Measurements from ENCODE around the gene TMED1.

- TF ChIP-seq CTCF (conservative IDR thresholded peaks at IDR 0.05 in 1 of 2, IDR thresholded peaks at IDR 0.05 in 1 of 2; ENCODE audit: low read depth in 1 of 2, low read length in 2 of 2) (no peak), EZH2 (IDR thresholded peaks at IDR 0.05; ENCODE audit: low read length, missing control alignments) (no peak)
These were observed 3.4 kb upstream of the TMED1 start for GRCh38 chr19:10839114-10840050.
